A673 (cell line): ENCODE results near the gene NEGR1. TPM values are rescaled to one million over a fixed set of nuclear protein-coding genes. Genes with fewer than 3 reads are reported as not detected.

Experiments used
- BruUV-seq: library from RNA; stranded (reverse); fragments of 400-500 nt; replicated peaks from 2 replicates; lab custom pipeline; 2021; lab: Mats Ljungman, UMichigan
- CTCF ChIA-PET: fragments of 300-600 bp; sonication (Branson Sonifier 250); formaldehyde crosslinking; loops from one replicate; lab custom pipeline; 2022; ENCODE audit warnings: antibody characterized with exemption; lab: Charles Lee
- POLR2A ChIA-PET: fragments of 300-600 bp; sonication (Branson Sonifier 250); formaldehyde crosslinking; loops from one replicate; lab custom pipeline; 2022; ENCODE audit warnings: antibody characterized with exemption; ENCODE audit not compliant: low non-redundant PET; lab: Charles Lee
- DNase-seq: peaks from one replicate; pipeline ENCODE4 v3.0.0-alpha.2; 2015; ENCODE audit warnings: low spot score
- H3K27ac ChIP-seq: fragments of 200-600 bp; sonication (generic); 2 replicates; pipeline ENCODE4 v1.5.1; 2016; ENCODE audit warnings: mixed run types, low read depth, mild to moderate bottlenecking, mixed read lengths, antibody characterized with exemption, low read length; ENCODE audit not compliant: poor library complexity, severe bottlenecking
- H3K27me3 ChIP-seq: fragments of 200-600 bp; sonication (generic); replicated peaks from 2 replicates; pipeline ENCODE4 v1.6.1; 2017; ENCODE audit warnings: mixed run types, low read depth, mild to moderate bottlenecking, mixed read lengths, antibody characterized with exemption, low read length; ENCODE audit not compliant: insufficient read depth, poor library complexity
- H3K36me3 ChIP-seq: fragments of 200-600 bp; sonication (generic); 2 replicates; pipeline ENCODE4 v1.6.1; 2016; ENCODE audit warnings: mixed run types, mild to moderate bottlenecking, mixed read lengths, antibody characterized with exemption, low read length; ENCODE audit not compliant: insufficient read depth, poor library complexity, severe bottlenecking
- H3K4me1 ChIP-seq: fragments of 200-600 bp; sonication (generic); 2 replicates; pipeline ENCODE4 v1.6.1; 2017; ENCODE audit warnings: mixed run types, mild to moderate bottlenecking, mixed read lengths, antibody characterized with exemption, low read length; ENCODE audit not compliant: insufficient read depth, poor library complexity, severe bottlenecking
- H3K4me3 ChIP-seq: fragments of 200-600 bp; sonication (generic); 2 replicates; pipeline ENCODE4 v1.5.1; 2016; ENCODE audit warnings: low read depth, mixed run types, mild to moderate bottlenecking, mixed read lengths, low read length; ENCODE audit not compliant: poor library complexity, severe bottlenecking
- H3K9me3 ChIP-seq: fragments of 200-600 bp; sonication (generic); 2 replicates; pipeline ENCODE4 v1.6.1; 2016; ENCODE audit warnings: mixed run types, low read depth, mild to moderate bottlenecking, mixed read lengths, antibody characterized with exemption, low read length; ENCODE audit not compliant: poor library complexity, severe bottlenecking
- CTCF ChIP-seq: fragments of 300-800, 200-600 bp; sonication (generic); conservative IDR thresholded peaks from 2 replicates; pipeline ENCODE4 v1.5.1; 2017; ENCODE audit warnings: low read depth, mild to moderate bottlenecking, antibody characterized with exemption, low read length, moderate library complexity, mixed read lengths
- EZH2 ChIP-seq: fragments of 200-600 bp; sonication (generic); IDR thresholded peaks from 2 replicates; pipeline ENCODE4 v1.6.1; 2017; ENCODE audit warnings: borderline replicate concordance, low read depth, mild to moderate bottlenecking, mixed read lengths, antibody characterized with exemption, low read length; ENCODE audit not compliant: poor library complexity, severe bottlenecking
- intact Hi-C: fragments of 100-400 bp; cut with micrococcal nuclease; formaldehyde crosslinking; loops from one replicate; pipeline ENCODE4 v1.10.0; 2022; ENCODE audit not compliant: unreplicated experiment
- total RNA-seq: library from RNA; stranded (reverse); gene quantifications from 2 replicates; pipeline ENCODE4 v1.2.3, GENCODE V29; 2021

The NEGR1 gene
- total RNA-seq, 1 experiment from 2014 or later: 7.6 TPM

- no peak for DNase-seq
- no peak overlapping the region for H3K4me3 ChIP-seq
- peaks cover 38% of the 10 kb centered on the region for H3K4me1 ChIP-seq
- TF ChIP-seq EZH2 (no peak), CTCF (no peak)
- POLR2A ChIA-PET: no interaction called here
- no peak overlapping the region for H3K27ac ChIP-seq
- BruUV-seq: no TSS peak
- CTCF ChIA-PET: no interaction called here
- H3K9me3 ChIP-seq: peaks cover 3% of the 10 kb centered on the region
- no peaks in the 10 kb centered on the region for H3K27me3 ChIP-seq
- H3K36me3 ChIP-seq: no peaks in the 10 kb centered on the region
- intact Hi-C loops: no loop called here
These were observed 99.5 kb downstream of the NEGR1 start for GRCh38 chr1:72182859-72183258.

GRCh38 chr1:72178266-72178665 lies 104.1 kb downstream of the NEGR1 start:
- TF ChIP-seq EZH2: no peak
- no peak for TF ChIP-seq CTCF
- CTCF ChIA-PET: no interaction called here

GRCh38 chr1:72177711-72178110 lies 104.6 kb downstream of the NEGR1 start:
- ChIA-PET CTCF (no interaction called here), POLR2A (no interaction called here)
- Histone ChIP-seq H3K36me3 (no peaks in the 10 kb centered on the region), H3K27me3 (no peaks in the 10 kb centered on the region), H3K27ac (no peak overlapping the region), H3K9me3 (peaks cover 3% of the 10 kb centered on the region), H3K4me1 (no peaks in the 10 kb centered on the region), H3K4me3 (no peak overlapping the region)
- intact Hi-C loops: no loop called here
- no peak for DNase-seq
- no TSS peak for BruUV-seq
- TF ChIP-seq EZH2 (no peak), CTCF (no peak)

More at GRCh38 chr1:72178266-72178665, 104.1 kb downstream of the NEGR1 start:
- Histone ChIP-seq H3K4me3 (no peak overlapping the region), H3K4me1 (peaks cover under 1% of the 10 kb centered on the region), H3K27ac (no peak overlapping the region), H3K27me3 (no peaks in the 10 kb centered on the region), H3K36me3 (no peaks in the 10 kb centered on the region), H3K9me3 (peaks cover 3% of the 10 kb centered on the region)
- POLR2A ChIA-PET: interaction anchor here (0.7 kb wide), 1 partner anchor 20 kb away, joined by 3 read pairs; no protein-coding TSS in a partner anchor
- BruUV-seq: no TSS peak
- intact Hi-C loops: no loop called here
- peak; percentile 17 for DNase-seq
